IMR-90 (cell line): Measurements from ENCODE around the gene CD8B. TPM values are rescaled to one million over a fixed set of nuclear protein-coding genes. Genes with fewer than 3 reads are reported as not detected.

Experiments
- ATAC-seq: fragments of 200-7000 bp; cut with Tn5 transposase; 2 replicates; pipeline ENCODE4 v1.9.1; 2020; ENCODE audit warnings: low read depth, mild to moderate bottlenecking, moderate library complexity
- BruUV-seq: library from RNA; stranded (reverse); fragments of 400-500 nt; replicated peaks from 2 replicates; lab custom pipeline; 2021; lab: Mats Ljungman, UMichigan
- CTCF ChIA-PET: fragments of 300-600 bp; formaldehyde crosslinking; extraction: SDS; loops from one replicate; lab custom pipeline; 2021; ENCODE audit warnings: antibody characterized with exemption; lab: Yijun Ruan, JAX
- POLR2A ChIA-PET: fragments of 300-600 bp; sonication (Branson Sonifier 250); formaldehyde crosslinking; loops from one replicate; lab custom pipeline; 2022; ENCODE audit warnings: antibody characterized with exemption; ENCODE audit not compliant: unreplicated experiment; lab: Charles Lee
- DNase-seq: peaks from one replicate; pipeline ENCODE4 v3.0.0; 2013
- H2AFZ ChIP-seq: replicated peaks from 2 replicates; pipeline ENCODE3; 2013; ENCODE audit warnings: low read length, mild to moderate bottlenecking; ENCODE audit not compliant: poor library complexity
- H2AK5ac ChIP-seq: 2 replicates; pipeline ENCODE4 v1.6.1; 2013; ENCODE audit warnings: low read depth, low read length, inconsistent platforms
- H2AK9ac ChIP-seq: replicated peaks from 2 replicates; pipeline ENCODE3; 2013; ENCODE audit warnings: mild to moderate bottlenecking, low read depth, low read length, moderate library complexity; ENCODE audit not compliant: poor library complexity
- H2BK120ac ChIP-seq: 2 replicates; pipeline ENCODE4 v1.6.1; 2013; ENCODE audit warnings: low read depth, low read length, inconsistent platforms
- H2BK15ac ChIP-seq: 3 replicates; pipeline ENCODE4 v1.6.1; 2013; ENCODE audit warnings: low read depth, low read length, inconsistent platforms
- H2BK20ac ChIP-seq: 2 replicates; pipeline ENCODE4 v1.6.1; 2013; ENCODE audit warnings: low read depth, mild to moderate bottlenecking, inconsistent platforms, low read length, moderate library complexity
- H2BK5ac ChIP-seq: 2 replicates; pipeline ENCODE4 v1.6.1; 2013; ENCODE audit warnings: mild to moderate bottlenecking, low read depth, low read length, inconsistent platforms; ENCODE audit not compliant: poor library complexity, severe bottlenecking
- H3K14ac ChIP-seq: replicated peaks from 2 replicates; pipeline ENCODE4 v1.6.1; 2013; ENCODE audit warnings: low read depth, low read length, inconsistent platforms
- H3K18ac ChIP-seq: 2 replicates; pipeline ENCODE4 v1.6.1; 2013; ENCODE audit warnings: low read depth, low read length, control low read depth
- H3K23ac ChIP-seq: 2 replicates; pipeline ENCODE4 v1.6.1; 2013; ENCODE audit warnings: low read depth, low read length, inconsistent platforms
- H3K27ac ChIP-seq: 2 replicates; pipeline ENCODE4 v1.5.1; 2013; ENCODE audit warnings: mild to moderate bottlenecking, control low read depth, low read length; ENCODE audit not compliant: insufficient read depth
- H3K27me3 ChIP-seq: 2 replicates; pipeline ENCODE4 v1.6.1; 2013; ENCODE audit warnings: low read length; ENCODE audit not compliant: control insufficient read depth, insufficient read depth
- H3K36me3 ChIP-seq: 2 replicates; pipeline ENCODE4 v1.6.1; 2013; ENCODE audit warnings: low read length, mixed read lengths; ENCODE audit not compliant: control insufficient read depth, insufficient read depth
- H3K4ac ChIP-seq: 2 replicates; pipeline ENCODE4 v1.6.1; 2013; ENCODE audit warnings: low read depth, low read length, inconsistent platforms
- H3K4me1 ChIP-seq: 2 replicates; pipeline ENCODE4 v1.6.1; 2013; ENCODE audit warnings: low read length, mixed read lengths; ENCODE audit not compliant: control insufficient read depth, insufficient read depth
- H3K4me2 ChIP-seq: 2 replicates; pipeline ENCODE4 v1.6.1; 2013; ENCODE audit warnings: low read depth, mild to moderate bottlenecking, control low read depth, low read length, moderate library complexity
- H3K4me3 ChIP-seq: 2 replicates; pipeline ENCODE4 v1.5.1; 2013; ENCODE audit warnings: low read depth, mild to moderate bottlenecking, control low read depth, low read length, moderate library complexity; ENCODE audit not compliant: insufficient read depth
- H3K56ac ChIP-seq: 2 replicates; pipeline ENCODE4 v1.6.1; 2013; ENCODE audit warnings: low read length, inconsistent platforms; ENCODE audit not compliant: insufficient read depth; ENCODE audit errors: extremely low read depth
- H3K79me1 ChIP-seq, 2 experiments: 2 replicates each; pipeline ENCODE4 v1.6.1; 2013; ENCODE audit warnings: low read length in 2 of 2, inconsistent platforms in 1 of 2, low read depth in 1 of 2
- H3K9ac ChIP-seq: 2 replicates; pipeline ENCODE4 v1.6.1; 2013; ENCODE audit warnings: low read depth, low read length, control low read depth
- H3K9me1 ChIP-seq: 2 replicates; pipeline ENCODE4 v1.6.1; 2013; ENCODE audit warnings: low read length, inconsistent platforms; ENCODE audit not compliant: insufficient read depth
- H3K9me3 ChIP-seq: 2 replicates; pipeline ENCODE4 v1.6.1; 2013; ENCODE audit warnings: low read length; ENCODE audit not compliant: control insufficient read depth, insufficient read depth
- H4K20me1 ChIP-seq: 2 replicates; pipeline ENCODE4 v1.6.1; 2013; ENCODE audit warnings: low read length, inconsistent platforms; ENCODE audit not compliant: insufficient read depth
- H4K5ac ChIP-seq: 2 replicates; pipeline ENCODE4 v1.6.1; 2013; ENCODE audit warnings: mild to moderate bottlenecking, low read depth, low read length, control low read depth
- H4K8ac ChIP-seq, 2 experiments: 2 replicates each; pipeline ENCODE4 v1.6.1; 2013; ENCODE audit warnings: low read depth in 2 of 2, low read length in 2 of 2, control low read depth in 1 of 2, inconsistent platforms in 1 of 2
- H4K91ac ChIP-seq: 2 replicates; pipeline ENCODE4 v1.6.1; 2013; ENCODE audit warnings: low read depth, low read length, inconsistent platforms; ENCODE audit not compliant: insufficient read depth
- BHLHE40 ChIP-seq: fragments of 150-350 bp; IDR thresholded peaks from 2 replicates; pipeline ENCODE4 v1.6.1; 2016; ENCODE audit warnings: mild to moderate bottlenecking, low read depth, low read length
- CHD1 ChIP-seq: IDR thresholded peaks from 2 replicates; pipeline ENCODE4 v1.6.1; 2012; ENCODE audit warnings: low read depth, low read length, improper control_type of control experiment
- FOS ChIP-seq: fragments of 150-350 bp; IDR thresholded peaks from 2 replicates; pipeline ENCODE4 v1.6.1; 2016; ENCODE audit warnings: low read depth, low read length
- MAZ ChIP-seq: IDR thresholded peaks from 2 replicates; pipeline ENCODE4 v1.6.1; 2012; ENCODE audit warnings: low read depth, mild to moderate bottlenecking, low read length, improper control_type of control experiment, moderate library complexity, borderline replicate concordance
- MXI1 ChIP-seq: IDR thresholded peaks from 2 replicates; pipeline ENCODE4 v1.6.1; 2012; ENCODE audit warnings: low read depth, mild to moderate bottlenecking, low read length, moderate library complexity, borderline replicate concordance
- NFE2L2 ChIP-seq: fragments of 150-350 bp; IDR thresholded peaks from 2 replicates; pipeline ENCODE4 v1.6.1; 2016; ENCODE audit warnings: low read depth, mild to moderate bottlenecking, low read length
- RAD21 ChIP-seq: IDR thresholded peaks from 2 replicates; pipeline ENCODE4 v1.6.1; 2012; ENCODE audit warnings: low read length, improper control_type of control experiment
- RCOR1 ChIP-seq: IDR thresholded peaks from 2 replicates; pipeline ENCODE4 v1.6.1; 2012; ENCODE audit warnings: mild to moderate bottlenecking, low read length, improper control_type of control experiment; ENCODE audit not compliant: insufficient replicate concordance
- RFX5 ChIP-seq: IDR thresholded peaks from 2 replicates; pipeline ENCODE4 v1.8.0; 2012; ENCODE audit warnings: low read depth, mild to moderate bottlenecking, low read length, moderate library complexity
- WGBS, 2 experiments: methylation state at CpG; one replicate each; pipeline versions ENCODE4 v1.1.5 to v1.1.7; 2013; ENCODE audit warnings: missing lambda C conversion rate in 2 of 2; ENCODE audit not compliant: insufficient read length in 1 of 2; ENCODE audit errors: extremely low coverage in 2 of 2; 5-methylcytosine and 5-hydroxymethylcytosine counted together
- dilution Hi-C: fragments of 300-500 bp; cut with HindIII; formaldehyde crosslinking; loops from one replicate; pipeline ENCODE4 v1.14.3; 2018; ENCODE audit warnings: low sequenced_read_pairs; ENCODE audit not compliant: unreplicated experiment
- in situ Hi-C: fragments of 300-500 bp; cut with MboI; formaldehyde crosslinking; loops from 3 replicates; pipeline ENCODE4 v1.14.3; 2019; ENCODE audit warnings: low sequenced_read_pairs, inconsistent platforms, mixed read lengths
- intact Hi-C: fragments of 100-400 bp; cut with micrococcal nuclease; formaldehyde crosslinking; loops from 2 replicates; pipeline ENCODE4 v1.10.0; 2022
- polyA plus RNA-seq, 3 experiments: library from polyadenylated mRNA; depleted of rRNA; stranded (reverse); fragments of >200 nt; gene quantifications; 2 replicates each; pipeline ENCODE4 v1.2.3, GENCODE V29; 2012; ENCODE audit warnings: low replicate concordance in 1 of 3
- total RNA-seq: library from RNA; depleted of rRNA; stranded (reverse); fragments of >200 nt; gene quantifications from 2 replicates; pipeline ENCODE4 v1.2.3, GENCODE V29; 2012
- TF ChIP-seq, protein P1 (sequence below): fragments of 150-350 bp; IDR thresholded peaks from 2 replicates; pipeline ENCODE4 v1.6.1; 2017; ENCODE audit warnings: mild to moderate bottlenecking, antibody characterized with exemption, low read length, low read depth
- TF ChIP-seq, protein P2 (sequence below): conservative IDR thresholded peaks from 2 replicates; pipeline ENCODE4 v1.5.1; 2012; ENCODE audit warnings: mild to moderate bottlenecking, low read depth, low read length, improper control_type of control experiment
- TF ChIP-seq, protein P3 (sequence below): fragments of 150-350 bp; IDR thresholded peaks from 2 replicates; pipeline ENCODE4 v1.6.1; 2016; ENCODE audit warnings: low read depth, mild to moderate bottlenecking, low read length, moderate library complexity, borderline replicate concordance

Gene CD8B
- total and polyA plus RNA-seq, 2 of the 4 experiments (the other 2 are of a cell fraction), result not detected

DNA sequence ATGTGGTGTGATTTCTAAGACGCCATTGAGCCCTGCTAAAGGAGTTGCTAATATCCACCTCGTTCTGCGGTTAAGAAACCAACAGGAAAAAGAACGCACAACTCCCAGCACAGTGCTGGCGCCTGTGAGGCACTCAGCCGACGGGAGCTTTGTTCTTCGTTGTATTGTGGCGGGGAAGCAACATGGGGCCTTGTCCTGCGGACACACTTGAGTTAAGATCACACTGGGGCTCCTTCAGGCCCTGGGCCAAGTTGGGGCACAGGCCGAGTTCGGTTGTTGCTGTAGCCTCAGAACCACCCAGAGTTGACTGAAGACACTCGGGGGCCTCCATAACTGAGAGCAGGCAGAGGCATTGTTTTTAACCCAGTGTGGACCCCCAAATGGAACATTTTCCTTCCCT is 40.4 kb downstream of the CD8B start:
- no peak overlapping the region for H3K27ac ChIP-seq
- no peak overlapping the region for H4K91ac ChIP-seq
- H3K14ac ChIP-seq, result no peak overlapping the region
- in situ Hi-C loops, result no loop called here
- H3K9me3 ChIP-seq, result peaks cover 2% of the 10 kb centered on the region; the same call in 1 of the 2 replicates
- H3K4me2 ChIP-seq, result no peak overlapping the region
- H3K4me1 ChIP-seq, result no peaks in the 10 kb centered on the region
- no peak overlapping the region for H2BK15ac ChIP-seq
- no peak overlapping the region for H4K5ac ChIP-seq
- no peak overlapping the region for H3K4me3 ChIP-seq
- no TSS peak for BruUV-seq
- dilution Hi-C loops, result no loop called here
- no peak overlapping the region for H4K8ac ChIP-seq
- TF ChIP-seq MXI1, result no peak
- TF ChIP-seq MAZ, result no peak
- TF ChIP-seq NFE2L2, result no peak
- no peak for TF ChIP-seq RFX5
- no peak for TF ChIP-seq CHD1
- TF ChIP-seq, protein P1, sequence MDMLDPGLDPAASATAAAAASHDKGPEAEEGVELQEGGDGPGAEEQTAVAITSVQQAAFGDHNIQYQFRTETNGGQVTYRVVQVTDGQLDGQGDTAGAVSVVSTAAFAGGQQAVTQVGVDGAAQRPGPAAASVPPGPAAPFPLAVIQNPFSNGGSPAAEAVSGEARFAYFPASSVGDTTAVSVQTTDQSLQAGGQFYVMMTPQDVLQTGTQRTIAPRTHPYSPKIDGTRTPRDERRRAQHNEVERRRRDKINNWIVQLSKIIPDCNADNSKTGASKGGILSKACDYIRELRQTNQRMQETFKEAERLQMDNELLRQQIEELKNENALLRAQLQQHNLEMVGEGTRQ, result no peak
- TF ChIP-seq, protein P2, sequence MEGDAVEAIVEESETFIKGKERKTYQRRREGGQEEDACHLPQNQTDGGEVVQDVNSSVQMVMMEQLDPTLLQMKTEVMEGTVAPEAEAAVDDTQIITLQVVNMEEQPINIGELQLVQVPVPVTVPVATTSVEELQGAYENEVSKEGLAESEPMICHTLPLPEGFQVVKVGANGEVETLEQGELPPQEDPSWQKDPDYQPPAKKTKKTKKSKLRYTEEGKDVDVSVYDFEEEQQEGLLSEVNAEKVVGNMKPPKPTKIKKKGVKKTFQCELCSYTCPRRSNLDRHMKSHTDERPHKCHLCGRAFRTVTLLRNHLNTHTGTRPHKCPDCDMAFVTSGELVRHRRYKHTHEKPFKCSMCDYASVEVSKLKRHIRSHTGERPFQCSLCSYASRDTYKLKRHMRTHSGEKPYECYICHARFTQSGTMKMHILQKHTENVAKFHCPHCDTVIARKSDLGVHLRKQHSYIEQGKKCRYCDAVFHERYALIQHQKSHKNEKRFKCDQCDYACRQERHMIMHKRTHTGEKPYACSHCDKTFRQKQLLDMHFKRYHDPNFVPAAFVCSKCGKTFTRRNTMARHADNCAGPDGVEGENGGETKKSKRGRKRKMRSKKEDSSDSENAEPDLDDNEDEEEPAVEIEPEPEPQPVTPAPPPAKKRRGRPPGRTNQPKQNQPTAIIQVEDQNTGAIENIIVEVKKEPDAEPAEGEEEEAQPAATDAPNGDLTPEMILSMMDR, result no peak
- TF ChIP-seq FOS, result no peak
- no peak for TF ChIP-seq BHLHE40
- TF ChIP-seq, protein P3, sequence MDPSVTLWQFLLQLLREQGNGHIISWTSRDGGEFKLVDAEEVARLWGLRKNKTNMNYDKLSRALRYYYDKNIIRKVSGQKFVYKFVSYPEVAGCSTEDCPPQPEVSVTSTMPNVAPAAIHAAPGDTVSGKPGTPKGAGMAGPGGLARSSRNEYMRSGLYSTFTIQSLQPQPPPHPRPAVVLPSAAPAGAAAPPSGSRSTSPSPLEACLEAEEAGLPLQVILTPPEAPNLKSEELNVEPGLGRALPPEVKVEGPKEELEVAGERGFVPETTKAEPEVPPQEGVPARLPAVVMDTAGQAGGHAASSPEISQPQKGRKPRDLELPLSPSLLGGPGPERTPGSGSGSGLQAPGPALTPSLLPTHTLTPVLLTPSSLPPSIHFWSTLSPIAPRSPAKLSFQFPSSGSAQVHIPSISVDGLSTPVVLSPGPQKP, result no peak
- TF ChIP-seq RCOR1, result no peak
- TF ChIP-seq RAD21, result no peak
- H3K4ac ChIP-seq, result no peak overlapping the region
- no peak for DNase-seq
- no peak overlapping the region for H3K23ac ChIP-seq
- no peak overlapping the region for H2AK5ac ChIP-seq
- no peak overlapping the region for H2AFZ ChIP-seq
- H2AK9ac ChIP-seq, result no peak overlapping the region
- no peak overlapping the region for H2BK5ac ChIP-seq
- H2BK120ac ChIP-seq, result no peak overlapping the region
- POLR2A ChIA-PET, result no interaction called here
- H3K79me1 ChIP-seq, result no peaks in the 10 kb centered on the region
- H3K9ac ChIP-seq, result no peak overlapping the region
- no peak for ATAC-seq
- no peak overlapping the region for H2BK20ac ChIP-seq
- 80% methylated on average over 7 of the region's 13 CpGs; no CpG with 5 or more reads in 1 of the 2 experiments for WGBS, 2 experiments
- H3K27me3 ChIP-seq, result peaks cover 7% of the 10 kb centered on the region
- no peak overlapping the region for H3K18ac ChIP-seq
- H4K20me1 ChIP-seq, result no peaks in the 10 kb centered on the region
- CTCF ChIA-PET, result interaction anchor here (0.7 kb wide), 1 partner anchor 41 kb away, joined by 3 read pairs; no protein-coding TSS in a partner anchor
- H3K56ac ChIP-seq, result no peak overlapping the region
- no peaks in the 10 kb centered on the region for H3K36me3 ChIP-seq
- H3K9me1 ChIP-seq, result no peaks in the 10 kb centered on the region
- intact Hi-C loops, result no loop called here
